ENCODE measurements around the gene ASL.
A peak's percentile ranks its signal among the peaks of the same experiment; 100 is the strongest.
"Not testable (repeated sequence)": the region's sequence is repeated elsewhere in the genome, so short reads cannot be mapped to it uniquely, and the experiment has no call there.

ASL gene

DNA sequence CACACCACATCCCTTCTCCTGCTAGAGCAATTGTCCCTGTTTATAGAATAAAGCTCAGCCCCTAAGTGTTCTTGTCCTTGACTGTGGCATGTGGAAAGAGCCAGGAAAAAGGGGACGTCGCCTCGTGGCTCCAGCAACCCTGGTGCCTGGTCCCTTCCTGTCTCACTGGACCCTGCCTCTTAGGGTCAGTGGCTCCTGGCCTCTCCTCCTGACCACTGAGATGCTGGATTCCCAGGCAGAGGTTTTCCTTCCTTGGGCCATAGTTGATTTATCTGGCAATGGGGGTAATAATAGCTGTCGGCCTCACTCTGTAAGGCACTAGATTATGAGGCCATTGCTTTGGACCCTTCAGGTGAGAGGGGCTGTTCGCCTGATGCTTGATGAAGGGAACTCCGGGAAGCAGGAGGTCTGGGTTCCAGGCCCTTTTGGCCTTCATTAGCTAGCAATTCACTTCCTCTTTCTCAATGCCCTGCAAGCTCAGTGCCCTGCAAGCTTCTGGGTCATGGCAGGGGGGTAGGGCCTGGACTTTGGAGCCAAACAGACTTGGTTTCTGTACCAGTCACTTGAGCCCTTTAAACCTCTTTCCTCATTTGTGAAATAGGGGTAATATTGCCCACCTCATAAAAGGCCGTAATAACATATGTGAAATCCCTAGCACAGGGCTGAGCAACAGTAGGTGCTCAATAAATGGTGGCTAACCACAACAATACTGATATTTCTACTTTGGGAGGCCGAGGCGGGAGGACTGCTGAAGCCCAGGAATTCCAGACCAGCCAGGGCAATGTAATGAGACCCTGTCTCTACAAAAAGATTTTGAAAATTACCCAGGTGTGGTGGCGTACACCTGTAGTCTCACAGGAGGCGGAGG lies 1.1 kb downstream of the ASL start:
- no peak for DNase-seq

DNA sequence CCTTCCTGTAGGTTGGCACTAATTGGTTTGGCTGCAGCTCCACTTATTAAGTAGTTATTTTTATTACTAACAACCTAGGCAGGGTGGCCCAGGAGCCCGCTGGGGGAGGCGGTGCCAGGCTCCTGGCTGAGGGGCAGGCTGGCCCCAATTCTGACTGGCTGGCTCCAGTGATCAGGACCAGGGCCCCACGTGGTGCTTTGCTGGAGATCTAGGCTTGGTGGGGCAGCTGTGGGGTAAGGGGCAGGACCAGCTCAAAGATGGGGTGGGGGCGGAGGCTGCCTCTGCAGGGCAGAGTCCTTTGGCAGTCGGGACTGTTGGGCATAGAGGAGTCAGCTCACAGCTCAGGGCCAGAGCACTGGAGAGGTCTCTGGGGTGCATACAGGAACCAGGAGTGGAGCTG lies 2.4 kb downstream of the ASL start:
- DNase-seq: no peak

DNA sequence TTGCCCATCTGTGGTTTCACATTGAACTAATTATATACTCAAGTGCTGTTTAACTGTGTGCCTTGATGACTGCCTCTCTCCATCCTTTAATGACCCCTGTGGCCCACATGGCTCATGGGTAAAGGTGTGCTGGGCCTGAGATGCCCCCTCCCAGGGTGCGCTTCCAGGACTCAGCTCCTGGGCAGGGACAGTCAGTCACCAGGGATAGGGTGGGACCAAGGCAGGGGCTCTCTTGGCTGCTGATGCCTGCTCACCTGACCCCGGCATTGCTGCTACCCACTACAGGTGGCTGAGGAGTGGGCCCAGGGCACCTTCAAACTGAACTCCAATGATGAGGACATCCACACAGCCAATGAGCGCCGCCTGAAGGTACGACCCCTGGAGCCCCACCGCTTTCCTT lies 6.5 kb downstream of the ASL start:
- DNase-seq: no peak

DNA sequence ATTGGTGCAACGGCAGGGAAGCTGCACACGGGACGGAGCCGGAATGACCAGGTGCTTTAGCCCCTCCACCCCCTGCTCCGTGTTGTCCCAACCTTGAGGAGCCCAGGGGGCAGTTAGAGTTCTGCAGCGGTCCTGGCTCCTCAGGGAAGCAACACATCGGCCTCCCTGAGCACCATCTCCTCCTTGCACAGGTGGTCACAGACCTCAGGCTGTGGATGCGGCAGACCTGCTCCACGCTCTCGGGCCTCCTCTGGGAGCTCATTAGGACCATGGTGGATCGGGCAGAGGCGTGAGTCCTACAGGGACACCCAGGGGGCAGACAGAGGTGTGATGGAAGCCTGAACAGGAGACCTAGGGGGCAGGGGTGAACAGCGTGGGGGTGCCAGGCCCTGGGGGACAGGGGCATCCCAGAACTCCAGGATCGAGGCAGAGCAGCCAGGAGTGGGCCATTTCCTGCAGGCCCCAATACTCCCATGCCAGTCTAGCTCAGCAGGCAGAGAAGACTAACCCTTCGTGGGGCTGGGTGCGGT lies 7.3 kb downstream of the ASL start:
- DNase-seq: no peak

- no peak for DNase-seq
Observed at GRCh38 chr7:66083677-66084076, 8.1 kb downstream of the ASL start.

DNA sequence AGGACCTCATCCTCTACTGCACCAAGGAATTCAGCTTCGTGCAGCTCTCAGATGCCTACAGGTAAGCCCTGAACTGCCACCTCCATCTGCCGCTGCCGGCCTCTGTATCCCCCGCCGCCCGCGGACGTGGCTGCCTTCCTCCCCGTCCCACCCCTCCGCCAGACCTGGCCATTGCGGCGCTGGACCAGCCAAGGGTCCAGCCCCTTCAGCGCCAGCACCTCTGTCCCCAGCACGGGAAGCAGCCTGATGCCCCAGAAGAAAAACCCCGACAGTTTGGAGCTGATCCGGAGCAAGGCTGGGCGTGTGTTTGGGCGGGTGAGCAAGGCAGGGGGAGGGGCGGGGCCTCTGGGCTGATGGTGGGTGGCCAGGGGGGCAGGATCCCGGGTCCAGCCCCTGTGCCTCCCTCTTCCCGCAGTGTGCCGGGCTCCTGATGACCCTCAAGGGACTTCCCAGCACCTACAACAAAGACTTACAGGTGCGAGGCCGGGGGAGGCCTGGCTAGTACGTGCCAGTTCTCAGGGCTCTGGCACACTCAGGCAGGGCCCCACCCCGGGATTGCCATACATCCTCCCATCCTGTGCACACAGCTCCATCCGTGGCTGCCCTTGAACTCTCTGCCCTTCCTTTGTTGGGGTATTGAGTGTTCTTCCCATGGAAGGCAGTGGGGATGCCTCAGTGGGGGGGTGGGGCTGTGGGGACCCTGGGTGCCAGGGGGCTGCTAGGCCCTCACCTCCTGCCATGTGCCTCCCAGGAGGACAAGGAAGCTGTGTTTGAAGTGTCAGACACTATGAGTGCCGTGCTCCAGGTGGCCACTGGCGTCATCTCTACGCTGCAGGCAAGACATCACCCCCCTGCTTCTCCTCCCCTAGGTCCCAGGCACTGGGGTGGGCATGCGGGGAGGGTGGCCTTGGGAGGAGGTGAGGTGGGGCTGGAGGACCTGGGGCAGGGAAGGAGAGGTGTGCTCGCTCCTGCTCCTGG lies 13.5 kb downstream of the ASL start:
- no peak for DNase-seq

- DNase-seq: no peak
Observed at GRCh38 chr7:66092654-66093053, 17.0 kb downstream of the ASL start.

DNA sequence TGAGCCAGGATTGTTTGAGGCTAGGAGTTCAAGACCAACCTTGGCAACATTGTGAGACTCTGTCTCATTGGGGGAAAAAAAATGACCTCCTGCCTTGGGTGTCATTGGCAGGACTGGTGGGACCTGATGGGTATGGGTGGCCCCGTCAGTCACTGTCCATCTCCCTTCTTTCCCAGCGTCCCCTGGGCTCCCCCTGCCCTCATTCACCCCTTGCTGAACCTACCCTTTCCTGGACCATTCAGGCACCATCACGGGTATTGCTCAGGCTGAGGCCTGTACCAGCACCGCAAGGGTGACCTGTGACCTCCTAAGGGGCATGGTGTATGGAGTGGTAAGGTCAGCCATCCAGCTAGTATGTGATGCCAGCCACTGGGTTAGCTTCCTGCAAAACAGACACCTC lies 19.4 kb downstream of the ASL start:
- DNase-seq: no peak

DNA sequence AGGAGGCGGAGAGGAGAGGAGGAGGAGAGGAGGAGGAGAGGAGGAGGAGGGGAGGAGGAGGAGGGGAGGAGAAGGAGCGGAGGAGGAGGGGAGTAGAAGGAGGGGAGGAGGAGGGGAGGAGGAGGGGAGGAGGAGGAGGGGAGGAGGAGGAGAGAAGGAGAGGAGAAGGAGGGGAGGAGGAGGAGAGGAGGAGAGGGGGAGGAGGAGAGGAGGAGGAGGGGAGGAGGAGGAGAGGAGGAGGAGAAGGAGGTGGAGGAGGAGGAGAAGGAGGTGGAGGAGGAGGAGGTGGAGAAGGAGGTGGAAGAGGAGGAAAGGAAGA lies 23.6 kb downstream of the ASL start:
- no peak for DNase-seq

GRCh38 chr7:66099551-66100407 lies 24.2 kb downstream of the ASL start:
- peak; percentile 42 for DNase-seq

GRCh38 chr7:66100408-66101050 lies 24.9 kb downstream of the ASL start:
- DNase-seq: no peak

- DNase-seq: not testable (repeated sequence)
Observed at GRCh38 chr7:66102168-66102567, 26.5 kb downstream of the ASL start.

GRCh38 chr7:66103994-66104393 lies 28.4 kb downstream of the ASL start:
- DNase-seq: not testable (repeated sequence)

DNA sequence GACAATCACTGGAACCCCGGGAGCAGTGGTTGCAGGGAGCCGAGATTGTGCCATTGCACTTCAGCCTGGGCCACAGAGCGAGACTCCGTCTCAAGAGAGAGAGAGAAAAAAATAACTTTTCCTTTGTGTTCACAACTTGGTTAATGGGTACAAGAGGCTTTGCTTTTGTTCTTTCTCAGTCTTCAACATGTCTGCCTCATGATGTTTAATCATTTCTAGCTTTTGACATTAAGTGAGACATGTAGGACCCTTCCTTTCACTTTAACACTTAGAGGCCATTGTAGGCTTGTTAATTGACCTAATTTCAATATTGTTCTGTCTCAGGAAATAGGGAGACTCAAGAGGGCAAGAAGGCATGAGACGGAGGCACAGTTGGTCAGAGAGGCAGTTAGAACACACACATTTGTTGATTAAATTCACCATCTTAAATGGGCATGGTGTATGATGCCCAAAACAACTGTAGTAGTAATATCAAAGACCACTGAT lies 29.7 kb downstream of the ASL start:
- no peak for DNase-seq

- not testable (repeated sequence) for DNase-seq
Observed at GRCh38 chr7:66108410-66108809, 32.8 kb downstream of the ASL start.

DNA sequence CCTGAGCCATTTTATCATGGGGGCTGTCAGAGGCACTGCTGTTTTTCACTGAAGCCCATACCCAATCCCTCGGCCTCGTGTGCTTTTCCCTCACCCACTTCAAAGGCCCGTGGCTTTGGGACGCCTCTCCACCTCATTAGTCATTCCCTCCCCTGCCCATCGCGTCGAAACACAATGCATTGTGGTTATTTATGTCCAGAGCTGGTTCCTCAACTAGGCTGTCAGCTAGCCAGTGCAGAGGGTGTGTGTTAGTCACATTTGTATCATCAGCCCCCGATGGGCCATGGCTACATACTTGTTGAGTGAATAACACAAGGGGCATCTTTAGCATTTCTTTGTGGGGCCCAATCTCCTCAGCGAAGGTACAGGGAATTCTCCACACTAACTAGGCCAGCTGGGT lies 35.2 kb downstream of the ASL start:
- DNase-seq: no peak

- DNase-seq: peak; percentile 86
Observed at GRCh38 chr7:66114743-66115649, 39.4 kb downstream of the ASL start, which contains the start of gene CRCP. Gene CRCP, plus strand, starts transcription at chr7:66114847. Its CDS starts 116 bp downstream, at chr7:66114963.

DNA sequence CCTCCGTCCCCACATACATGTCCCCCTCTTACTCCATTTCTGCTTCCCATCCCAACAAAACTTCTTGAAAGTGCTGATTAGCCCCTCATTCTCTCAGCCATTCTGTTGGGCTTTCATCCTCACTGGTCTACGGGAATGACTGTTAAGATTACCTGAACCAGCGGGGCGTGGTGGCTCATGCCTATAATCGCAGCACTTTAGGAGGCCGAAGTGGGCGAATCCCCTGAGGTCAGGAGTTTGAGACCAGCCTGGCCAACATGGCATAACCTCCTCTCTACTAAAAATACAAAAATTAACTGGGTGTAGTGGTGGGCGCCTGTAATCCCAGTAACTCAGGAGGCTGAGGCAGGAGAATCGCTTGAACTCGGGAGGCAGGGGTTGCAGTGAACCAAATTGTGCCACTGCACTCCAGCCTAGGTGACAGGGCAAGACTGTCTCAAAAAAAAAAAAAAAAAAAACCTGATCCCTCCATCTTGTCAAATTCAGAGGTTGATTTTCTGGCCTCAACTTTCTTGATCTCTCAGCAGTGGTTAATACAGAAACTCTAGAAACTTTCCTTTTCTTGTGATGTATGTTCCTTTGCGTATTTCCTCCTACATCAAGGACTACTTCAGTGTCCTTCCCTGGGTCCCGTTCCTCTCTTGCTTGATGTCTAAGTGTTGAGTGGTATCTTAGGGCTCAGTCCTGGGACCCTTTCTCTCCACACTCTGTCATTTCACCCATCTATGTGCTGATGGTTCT lies 41.2 kb downstream of the ASL start:
- not testable (repeated sequence) for DNase-seq

DNA sequence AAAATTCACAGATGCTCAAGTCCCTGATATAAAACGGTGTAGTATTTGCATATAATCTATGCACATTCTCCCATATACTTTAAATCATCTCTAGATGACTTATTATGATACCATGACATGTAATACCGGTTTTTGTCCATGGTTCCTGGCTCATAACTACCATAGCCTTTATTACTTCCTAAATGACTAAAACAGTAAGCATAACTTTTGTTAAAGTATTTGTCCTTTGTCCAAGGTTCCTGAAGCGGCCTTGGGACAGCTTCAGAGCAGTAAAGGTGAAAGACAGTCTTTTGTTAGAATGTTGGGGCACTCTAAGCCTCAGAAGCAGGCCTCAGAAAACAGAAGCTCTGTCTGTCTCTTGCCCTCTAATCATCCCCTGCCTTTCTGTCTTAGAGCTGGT lies 43.0 kb downstream of the ASL start:
- DNase-seq: no peak

GRCh38 chr7:66119245-66119850 lies 43.7 kb downstream of the ASL start:
- no peak for DNase-seq

Measured in CD4-positive, alpha-beta T cell treated with Interleukin-17A for 1 hour (primary cell).